H1 (cell line): Measurements from ENCODE around the gene HOMER1. TPM values are rescaled to one million over a fixed set of nuclear protein-coding genes. Genes with fewer than 3 reads are reported as not detected.

Experiments
- CTCF ChIA-PET: fragments of 300-600 bp; sonication (Branson Sonifier 250); formaldehyde crosslinking; loops from one replicate; lab custom pipeline; 2021; ENCODE audit not compliant: partially characterized antibody; lab: Charles Lee
- POLR2A ChIA-PET: fragments of 300-600 bp; sonication (Branson Sonifier 250); formaldehyde crosslinking; loops from one replicate; lab custom pipeline; 2021; ENCODE audit warnings: inconsistent platforms; ENCODE audit not compliant: partially characterized antibody; lab: Charles Lee
- DNase-seq, 2 experiments: peaks; one replicate each; pipeline versions ENCODE4 v3.0.0 to v3.0.0-alpha.2; 2010 to 2022; ENCODE audit warnings: low spot score in 2 of 2, low read depth in 1 of 2, mixed read lengths in 1 of 2
- FAIRE-seq: peaks from 2 replicates; lab custom pipeline; 2011; peaks lifted over from hg19 to GRCh38; lab: Jason Lieb, UNC
- H2AFZ ChIP-seq: 2 replicates; pipeline ENCODE4 v1.8.1; 2012; ENCODE audit warnings: low read length, inconsistent platforms
- H2AK5ac ChIP-seq: 2 replicates; pipeline ENCODE4 v1.6.1; 2013; ENCODE audit warnings: low read depth, low read length
- H2BK120ac ChIP-seq: replicated peaks from 2 replicates; pipeline ENCODE3; 2013; ENCODE audit warnings: low read depth, low read length, inconsistent platforms
- H2BK12ac ChIP-seq: 2 replicates; pipeline ENCODE4 v1.6.1; 2013; ENCODE audit warnings: low read depth, low read length
- H2BK15ac ChIP-seq: 2 replicates; pipeline ENCODE4 v1.6.1; 2013; ENCODE audit warnings: low read length
- H2BK20ac ChIP-seq: 2 replicates; pipeline ENCODE4 v1.6.1; 2013; ENCODE audit warnings: low read length
- H2BK5ac ChIP-seq: 2 replicates; pipeline ENCODE4 v1.6.1; 2013; ENCODE audit warnings: low read depth, low read length
- H3K14ac ChIP-seq: 2 replicates; pipeline ENCODE4 v1.6.1; 2013; ENCODE audit warnings: inconsistent platforms; ENCODE audit not compliant: insufficient read length
- H3K18ac ChIP-seq: 2 replicates; pipeline ENCODE4 v1.6.1; 2013; ENCODE audit warnings: low read length; ENCODE audit errors: extremely low read depth
- H3K23ac ChIP-seq: 2 replicates; pipeline ENCODE4 v1.6.1; 2013; ENCODE audit warnings: inconsistent platforms; ENCODE audit not compliant: insufficient read length
- H3K23me2 ChIP-seq: 2 replicates; pipeline ENCODE4 v1.6.1; 2013; ENCODE audit warnings: low read depth, low read length
- H3K27ac ChIP-seq: 2 replicates; pipeline ENCODE4 v1.6.1; 2011; ENCODE audit warnings: low read depth, low read length, inconsistent platforms
- H3K27me3 ChIP-seq, 4 experiments: replicated peaks in 1 of 4; 1 replicate in 1 of 4; 2 replicates in 3 of 4; pipeline versions ENCODE4 v1.6.1 to v1.8.1; 2011 to 2013; ENCODE audit warnings: low read length in 3 of 4, mild to moderate bottlenecking in 3 of 4, inconsistent platforms in 2 of 4, mixed read lengths in 2 of 4, moderate library complexity in 1 of 4; ENCODE audit not compliant: control insufficient read depth in 3 of 4, insufficient read depth in 3 of 4; ENCODE audit errors: extremely low read depth in 1 of 4
- H3K36me3 ChIP-seq, 4 experiments: 2 replicates each; pipeline versions ENCODE4 v1.6.1 to v1.8.1; 2011 to 2013; ENCODE audit warnings: mild to moderate bottlenecking in 4 of 4, low read length in 3 of 4, moderate library complexity in 2 of 4, control low read depth in 1 of 4, inconsistent platforms in 1 of 4; ENCODE audit not compliant: insufficient read depth in 4 of 4, control insufficient read depth in 2 of 4
- H3K4ac ChIP-seq: replicated peaks from 2 replicates; pipeline ENCODE3; 2013; ENCODE audit warnings: low read length, low read depth, mixed read lengths, inconsistent platforms; ENCODE audit not compliant: insufficient read length
- H3K4me1 ChIP-seq, 4 experiments: replicated peaks in 1 of 4; 1 replicate in 1 of 4; 2 replicates in 3 of 4; pipeline versions ENCODE4 v1.6.1 to v1.8.1; 2011 to 2013; ENCODE audit warnings: low read length in 3 of 4, inconsistent platforms in 2 of 4, mixed read lengths in 1 of 4; ENCODE audit not compliant: insufficient read depth in 4 of 4, control insufficient read depth in 3 of 4
- H3K4me2 ChIP-seq, 2 experiments: 2 replicates each; pipeline versions ENCODE4 v1.6.1 to v1.8.1; 2011 to 2013; ENCODE audit warnings: low read depth in 2 of 2, low read length in 2 of 2, control low read depth in 1 of 2, inconsistent platforms in 1 of 2, mild to moderate bottlenecking in 1 of 2; ENCODE audit not compliant: insufficient read depth in 1 of 2
- H3K4me3 ChIP-seq, 4 experiments: fragments of 200-600, 300-600 bp in 1 of 4; sonication (generic), shearing (Covaris generic), sonication (Bioruptor Twin) in 1 of 4; 2 replicates each; pipeline versions ENCODE4 v1.5.1 to v1.8.1; 2011 to 2016; ENCODE audit warnings: low read length in 4 of 4, low read depth in 3 of 4, control low read depth in 2 of 4, inconsistent platforms in 2 of 4, mild to moderate bottlenecking in 2 of 4, mixed read lengths in 1 of 4, moderate library complexity in 1 of 4; ENCODE audit not compliant: insufficient read depth in 2 of 4; ENCODE audit errors: extremely low read depth in 1 of 4
- H3K56ac ChIP-seq: replicated peaks from 2 replicates; pipeline ENCODE3; 2013; ENCODE audit warnings: low read depth, mild to moderate bottlenecking, mixed read lengths, low read length, inconsistent platforms; ENCODE audit not compliant: insufficient read length
- H3K79me1 ChIP-seq: 2 replicates; pipeline ENCODE4 v1.6.1; 2013; ENCODE audit warnings: low read depth, low read length, control low read depth
- H3K79me2 ChIP-seq, 2 experiments: 2 replicates each; pipeline versions ENCODE4 v1.6.1 to v1.8.1; 2012 to 2013; ENCODE audit warnings: low read length in 2 of 2, mild to moderate bottlenecking in 2 of 2, inconsistent platforms in 1 of 2; ENCODE audit not compliant: insufficient read depth in 2 of 2, control insufficient read depth in 1 of 2
- H3K9ac ChIP-seq, 4 experiments: replicated peaks in 1 of 4; 1 replicate in 1 of 4; 2 replicates in 3 of 4; pipeline versions ENCODE4 v1.6.1 to v1.8.1; 2011 to 2013; ENCODE audit warnings: low read depth in 3 of 4, low read length in 3 of 4, control low read depth in 2 of 4, mild to moderate bottlenecking in 2 of 4, moderate library complexity in 2 of 4, inconsistent platforms in 1 of 4; ENCODE audit errors: extremely low read depth in 1 of 4
- H3K9me3 ChIP-seq, 2 experiments: 2 replicates each; pipeline versions ENCODE4 v1.6.1 to v1.8.1; 2012 to 2013; ENCODE audit warnings: mild to moderate bottlenecking in 2 of 2, moderate library complexity in 2 of 2, control low read depth in 1 of 2, inconsistent platforms in 1 of 2, low read depth in 1 of 2, low read length in 1 of 2, mixed read lengths in 1 of 2; ENCODE audit not compliant: insufficient read depth in 2 of 2
- H4K20me1 ChIP-seq, 2 experiments: replicated peaks in 1 of 2; 2 replicates each; pipeline versions ENCODE3 to v1.8.1; 2011 to 2013; ENCODE audit warnings: inconsistent platforms in 2 of 2, low read length in 2 of 2, mild to moderate bottlenecking in 1 of 2; ENCODE audit not compliant: insufficient read depth in 2 of 2, control insufficient read depth in 1 of 2
- H4K5ac ChIP-seq: 2 replicates; pipeline ENCODE4 v1.6.1; 2013; ENCODE audit warnings: low read length, low read depth, mixed read lengths, inconsistent platforms; ENCODE audit not compliant: insufficient read length
- H4K8ac ChIP-seq: 2 replicates; pipeline ENCODE4 v1.8.0; 2013; ENCODE audit warnings: mild to moderate bottlenecking, moderate library complexity, low read length, inconsistent platforms; ENCODE audit not compliant: insufficient read depth; ENCODE audit errors: extremely low read depth
- H4K91ac ChIP-seq: replicated peaks from 2 replicates; pipeline ENCODE3; 2013; ENCODE audit warnings: low read length, mixed read lengths, inconsistent platforms; ENCODE audit not compliant: insufficient read length
- CBX8 ChIP-seq: fragments of 300-800, 300-1000 bp; sonication (generic); IDR thresholded peaks from 2 replicates; pipeline ENCODE4 v1.7.1; 2016; ENCODE audit warnings: low read depth, low read length, borderline replicate concordance
- FOSL1 ChIP-seq: IDR thresholded peaks from 2 replicates; pipeline ENCODE4 v1.6.1; 2011; ENCODE audit warnings: mild to moderate bottlenecking, low read depth, low read length, moderate library complexity; ENCODE audit not compliant: insufficient read depth
- KDM5A ChIP-seq: fragments of 200-600 bp; IDR thresholded peaks from 2 replicates; pipeline ENCODE4 v1.7.1; 2012; ENCODE audit warnings: mild to moderate bottlenecking, low read length, inconsistent platforms, mixed read lengths
- PHF8 ChIP-seq: fragments of 200-600 bp; sonication (generic); conservative IDR thresholded peaks from 2 replicates; pipeline ENCODE4 v1.7.1; 2012; ENCODE audit warnings: low read depth, mild to moderate bottlenecking, inconsistent platforms, low read length, moderate library complexity
- SRF ChIP-seq: IDR thresholded peaks from 2 replicates; pipeline ENCODE4 v1.6.1; 2011; ENCODE audit warnings: mild to moderate bottlenecking, low read depth, low read length, moderate library complexity
- TAF7 ChIP-seq: optimal IDR thresholded peaks from 2 replicates; pipeline ENCODE3; 2011; ENCODE audit warnings: low read depth, mild to moderate bottlenecking, inconsistent platforms, low read length, moderate library complexity, borderline replicate concordance
- YY1 ChIP-seq: IDR thresholded peaks from 2 replicates; pipeline ENCODE4 v1.6.1; 2011; ENCODE audit warnings: low read depth, mild to moderate bottlenecking, low read length
- WGBS, 2 experiments: shearing (Covaris generic) in 1 of 2; methylation state at CpG; one replicate each; pipeline versions ENCODE4 v1.1.6 to v1.1.7; 2013 to 2015; ENCODE audit warnings: low lambda C conversion rate in 2 of 2, mixed read lengths in 2 of 2, inconsistent platforms in 1 of 2, low coverage in 1 of 2, missing lambda C conversion rate in 1 of 2; ENCODE audit not compliant: insufficient replicate concordance in 2 of 2, insufficient coverage in 1 of 2, insufficient read length in 1 of 2; ENCODE audit errors: extremely low coverage in 1 of 2, missing lambda C conversion rate in 1 of 2; 5-methylcytosine and 5-hydroxymethylcytosine counted together
- polyA plus RNA-seq, 7 experiments: library from polyadenylated mRNA; depleted of rRNA in 3 of 7; stranded (reverse) in 5 of 7; unstranded in 2 of 7; fragments of >200 nt in 5 of 7; fragments of 200-250 nt in 2 of 7; gene quantifications; 1 replicate in 5 of 7; 2 replicates in 1 of 7; 4 replicates in 1 of 7; pipeline versions ENCODE4 v1.2.1 to v1.2.3, GENCODE V29; 2011 to 2013; ENCODE audit warnings: missing spikeins in 2 of 7, mixed read lengths in 2 of 7
- total RNA-seq: library from RNA; stranded (reverse); fragmentation: NEBNext Ultra II Directional; extraction: Animal tissue kit (Norgen Biotek cat#: 25700); gene quantifications from 2 replicates; pipeline ENCODE4 v1.2.1, GENCODE V29; 2021
- TF ChIP-seq, protein P1 (sequence below): IDR thresholded peaks from 2 replicates; pipeline ENCODE4 v1.6.1; 2011; ENCODE audit warnings: low read length, improper control_type of control experiment

Gene HOMER1
- total and polyA plus RNA-seq, 2 of the 8 experiments (the other 6 are each of a cell fraction or from before 2014, with no cell fraction given) = 6.4 to 57.9 TPM

DNA sequence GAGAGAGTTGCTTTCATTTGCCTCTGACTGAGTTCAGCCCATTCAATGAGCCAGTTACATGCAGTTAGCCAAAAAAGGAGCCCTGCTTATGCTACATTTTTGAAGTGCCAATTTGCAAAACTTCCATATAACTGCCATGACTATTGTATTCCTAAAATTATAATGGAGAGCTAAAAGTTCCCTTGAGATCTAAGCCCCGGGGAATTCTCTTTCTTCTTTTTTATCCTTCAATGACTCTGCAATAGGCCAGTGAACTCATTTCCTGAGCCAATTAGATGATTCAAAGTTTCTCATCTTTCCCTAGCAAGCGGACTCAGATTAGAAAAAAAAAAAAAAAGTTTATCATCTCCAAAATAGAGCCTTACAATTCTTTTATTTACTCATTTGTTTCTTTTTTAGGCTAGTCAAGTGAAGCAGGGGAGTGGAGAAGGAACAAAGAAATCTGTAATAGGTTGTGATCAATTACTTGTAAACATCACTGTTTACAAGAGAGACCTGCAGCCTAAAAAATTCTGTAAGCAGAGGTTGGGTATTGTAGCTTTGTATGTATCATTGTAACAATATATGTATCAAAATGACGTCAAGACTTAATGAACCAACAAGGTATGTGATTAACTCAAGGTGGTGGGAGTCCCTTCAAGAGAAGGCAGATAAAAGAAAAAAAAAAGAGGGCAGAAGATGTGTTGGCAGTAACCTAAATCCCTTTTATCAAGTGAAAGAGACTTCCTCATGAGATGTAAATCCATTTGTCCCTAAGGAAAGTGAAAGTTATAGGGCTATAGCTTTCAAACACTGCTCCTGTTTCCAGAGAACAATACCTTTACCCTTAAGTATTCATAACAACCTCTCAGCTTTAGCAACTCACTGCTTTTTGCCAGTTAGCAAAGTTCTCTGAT, 48.7 kb upstream of the HOMER1 start:
- 0 out of 2 replicates have a peak overlapping the region, but pooled peaks have one; percentile 4 for H2AFZ ChIP-seq
- CTCF ChIA-PET = interaction anchor here (0.6 to 1.3 kb wide), 4 partner anchors 8 to 212 kb away, joined by 3 to 4 read pairs (median 3); no protein-coding TSS in a partner anchor
- TF ChIP-seq, protein P1, sequence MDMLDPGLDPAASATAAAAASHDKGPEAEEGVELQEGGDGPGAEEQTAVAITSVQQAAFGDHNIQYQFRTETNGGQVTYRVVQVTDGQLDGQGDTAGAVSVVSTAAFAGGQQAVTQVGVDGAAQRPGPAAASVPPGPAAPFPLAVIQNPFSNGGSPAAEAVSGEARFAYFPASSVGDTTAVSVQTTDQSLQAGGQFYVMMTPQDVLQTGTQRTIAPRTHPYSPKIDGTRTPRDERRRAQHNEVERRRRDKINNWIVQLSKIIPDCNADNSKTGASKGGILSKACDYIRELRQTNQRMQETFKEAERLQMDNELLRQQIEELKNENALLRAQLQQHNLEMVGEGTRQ = no peak
- no peak for TF ChIP-seq PHF8
- no peak for TF ChIP-seq TAF7
- TF ChIP-seq SRF = no peak
- no peak for TF ChIP-seq CBX8
- no peak for TF ChIP-seq FOSL1
- no peak for TF ChIP-seq KDM5A
- no peak for TF ChIP-seq YY1

More for the DNA sequence above, 48.7 kb upstream of the HOMER1 start:
- no peaks in the 10 kb centered on the region for H3K36me3 ChIP-seq
- H4K5ac ChIP-seq = no peak overlapping the region
- no peak overlapping the region for H2BK120ac ChIP-seq
- H3K4me1 ChIP-seq = peaks cover 0 to 5% (median 0%) of the 10 kb centered on the region in 4 experiments; a peak in 1 of 7 replicates
- H4K20me1 ChIP-seq = no peaks in the 10 kb centered on the region
- H3K79me1 ChIP-seq = no peaks in the 10 kb centered on the region
- WGBS, 2 experiments = 38% methylated on average over 3 of the region's 3 CpGs; no CpG with 5 or more reads in 1 of the 2 experiments
- H3K23me2 ChIP-seq = no peaks in the 10 kb centered on the region
- no peak overlapping the region for H3K9ac ChIP-seq
- H4K8ac ChIP-seq = no peak overlapping the region
- no peaks in the 10 kb centered on the region for H3K9me3 ChIP-seq
- no peak for DNase-seq
- H3K18ac ChIP-seq = peak overlapping the region; percentile 48
- no peak overlapping the region for H4K91ac ChIP-seq
- peak overlapping the region; percentile 15 to 27; a peak in 2 of 4 replicates for H3K4me2 ChIP-seq
- H2BK5ac ChIP-seq = no peak overlapping the region
- no peak overlapping the region for H2BK15ac ChIP-seq
- H2BK20ac ChIP-seq = no peak overlapping the region
- H3K14ac ChIP-seq = no peak overlapping the region
- no peak overlapping the region for H3K27ac ChIP-seq
- no peak overlapping the region for H3K23ac ChIP-seq
- no peak overlapping the region for H3K4ac ChIP-seq
- FAIRE-seq = no peak
- H2AK5ac ChIP-seq = no peak overlapping the region
- POLR2A ChIA-PET = no interaction called here
- H2BK12ac ChIP-seq = no peak overlapping the region
- H3K79me2 ChIP-seq = no peaks in the 10 kb centered on the region
- no peak overlapping the region for H3K56ac ChIP-seq
- peak overlapping the region in 1 of 4 experiments; percentile 28; a peak in 1 of 8 replicates for H3K4me3 ChIP-seq
- no peaks in the 10 kb centered on the region for H3K27me3 ChIP-seq
